SK-N-SH treated with all-trans-retinoic acid at 6 μM for 48 hours (cell line): ENCODE data around the gene ZNF175.

Experiments
- CSDC2 ChIP-seq: fragments of 250-450 bp; sonication (Bioruptor Pico); IDR thresholded peaks from 2 replicates; pipeline ENCODE4 v1.5.0; 2020; ENCODE audit warnings: mild to moderate bottlenecking, moderate library complexity
- TOX ChIP-seq: fragments of 250-450 bp; sonication (Bioruptor Pico); IDR thresholded peaks from 2 replicates; pipeline ENCODE4 v1.8.0; 2021; ENCODE audit warnings: mild to moderate bottlenecking, moderate library complexity, borderline replicate concordance
- TF ChIP-seq, protein P1 (sequence below): fragments of 250-450 bp; sonication (Bioruptor Pico); IDR thresholded peaks from 2 replicates; pipeline ENCODE4 v1.8.0; 2020; ENCODE audit warnings: mild to moderate bottlenecking, moderate library complexity, borderline replicate concordance
- TF ChIP-seq, protein P2 (sequence below): fragments of 250-450 bp; sonication (Bioruptor Pico); IDR thresholded peaks from 2 replicates; pipeline ENCODE4 v1.5.1; 2020; ENCODE audit warnings: low read depth, mild to moderate bottlenecking, moderate library complexity

DNA sequence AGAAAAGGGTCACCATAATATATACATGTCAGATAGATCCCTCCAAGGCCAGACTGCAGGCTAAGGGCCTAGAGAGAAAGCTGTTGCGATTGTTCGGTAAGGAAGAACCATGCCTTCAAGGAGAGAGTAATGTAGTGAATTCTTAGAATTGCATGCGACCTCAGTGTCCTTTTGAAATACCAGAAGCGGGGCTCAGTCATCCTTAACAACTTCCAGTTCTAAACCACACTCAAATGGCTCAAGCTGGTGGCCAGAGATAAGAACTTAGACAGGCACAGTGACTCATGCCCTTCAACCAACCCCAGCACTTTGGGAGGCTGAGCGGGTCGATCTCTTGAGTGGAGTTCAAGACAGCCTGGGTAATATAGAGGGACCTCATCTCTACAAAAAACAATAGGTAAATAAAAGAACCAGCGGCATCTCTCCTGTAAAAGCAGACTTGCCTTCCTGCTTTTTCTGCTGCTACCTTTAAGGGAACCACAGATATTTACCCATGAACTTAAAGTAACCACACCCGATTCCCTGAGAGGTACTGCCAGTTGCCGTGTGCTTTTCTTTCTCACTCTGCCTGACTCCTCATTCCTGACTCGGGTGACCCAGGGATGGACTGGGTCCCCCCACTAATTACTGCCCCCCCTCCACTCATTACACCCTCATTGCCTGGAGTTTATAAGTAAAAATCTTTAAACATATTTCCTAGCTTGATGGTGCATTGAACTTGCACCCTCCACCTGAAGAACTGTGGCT is 24.3 kb upstream of the ZNF175 start:
- TF ChIP-seq, protein P1, sequence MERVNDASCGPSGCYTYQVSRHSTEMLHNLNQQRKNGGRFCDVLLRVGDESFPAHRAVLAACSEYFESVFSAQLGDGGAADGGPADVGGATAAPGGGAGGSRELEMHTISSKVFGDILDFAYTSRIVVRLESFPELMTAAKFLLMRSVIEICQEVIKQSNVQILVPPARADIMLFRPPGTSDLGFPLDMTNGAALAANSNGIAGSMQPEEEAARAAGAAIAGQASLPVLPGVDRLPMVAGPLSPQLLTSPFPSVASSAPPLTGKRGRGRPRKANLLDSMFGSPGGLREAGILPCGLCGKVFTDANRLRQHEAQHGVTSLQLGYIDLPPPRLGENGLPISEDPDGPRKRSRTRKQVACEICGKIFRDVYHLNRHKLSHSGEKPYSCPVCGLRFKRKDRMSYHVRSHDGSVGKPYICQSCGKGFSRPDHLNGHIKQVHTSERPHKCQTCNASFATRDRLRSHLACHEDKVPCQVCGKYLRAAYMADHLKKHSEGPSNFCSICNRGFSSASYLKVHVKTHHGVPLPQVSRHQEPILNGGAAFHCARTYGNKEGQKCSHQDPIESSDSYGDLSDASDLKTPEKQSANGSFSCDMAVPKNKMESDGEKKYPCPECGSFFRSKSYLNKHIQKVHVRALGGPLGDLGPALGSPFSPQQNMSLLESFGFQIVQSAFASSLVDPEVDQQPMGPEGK (CRISPR knock-in tag): no peak
- TF ChIP-seq, protein P2, sequence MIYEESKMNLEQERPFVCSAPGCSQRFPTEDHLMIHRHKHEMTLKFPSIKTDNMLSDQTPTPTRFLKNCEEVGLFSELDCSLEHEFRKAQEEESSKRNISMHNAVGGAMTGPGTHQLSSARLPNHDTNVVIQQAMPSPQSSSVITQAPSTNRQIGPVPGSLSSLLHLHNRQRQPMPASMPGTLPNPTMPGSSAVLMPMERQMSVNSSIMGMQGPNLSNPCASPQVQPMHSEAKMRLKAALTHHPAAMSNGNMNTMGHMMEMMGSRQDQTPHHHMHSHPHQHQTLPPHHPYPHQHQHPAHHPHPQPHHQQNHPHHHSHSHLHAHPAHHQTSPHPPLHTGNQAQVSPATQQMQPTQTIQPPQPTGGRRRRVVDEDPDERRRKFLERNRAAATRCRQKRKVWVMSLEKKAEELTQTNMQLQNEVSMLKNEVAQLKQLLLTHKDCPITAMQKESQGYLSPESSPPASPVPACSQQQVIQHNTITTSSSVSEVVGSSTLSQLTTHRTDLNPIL: no peak
- TF ChIP-seq CSDC2 (CRISPR knock-in tag): no peak
- no peak for TF ChIP-seq TOX
